ENCODE results near the gene RELL1. TPM values are rescaled to one million over a fixed set of nuclear protein-coding genes. Genes with fewer than 3 reads are reported as not detected.

RELL1 gene, protein sequence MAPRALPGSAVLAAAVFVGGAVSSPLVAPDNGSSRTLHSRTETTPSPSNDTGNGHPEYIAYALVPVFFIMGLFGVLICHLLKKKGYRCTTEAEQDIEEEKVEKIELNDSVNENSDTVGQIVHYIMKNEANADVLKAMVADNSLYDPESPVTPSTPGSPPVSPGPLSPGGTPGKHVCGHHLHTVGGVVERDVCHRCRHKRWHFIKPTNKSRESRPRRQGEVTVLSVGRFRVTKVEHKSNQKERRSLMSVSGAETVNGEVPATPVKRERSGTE
- total RNA-seq (2022; extraction: Qiagen RNA extraction; ENCODE audit: low read depth), result 4.6 to 10.3 TPM (median 6.4 TPM) in 5 replicates

GRCh38 chr4:37686373-37687193 is at the start of gene RELL1:
Gene RELL1, minus strand, starts transcription at chr4:37686376. Its CDS starts 89 bp downstream, at chr4:37686287.

Other genes with a start within 250 kb of the RELL1 start
- gene PGM2, start 140.3 kb upstream of the RELL1 start, total RNA-seq (2022; extraction: Qiagen RNA extraction; ENCODE audit: low read depth), result 13.7 to 16.4 TPM (median 15.1 TPM) in 5 replicates
- 21.3 to 28.6 TPM (median 24.3 TPM) in 5 replicates for gene TBC1D1, start 204.7 kb upstream of the RELL1 start, total RNA-seq (2022; extraction: Qiagen RNA extraction; ENCODE audit: low read depth)